D721Med (cell line): ENCODE data around the gene NRGN.

Experiments used
- DNase-seq: peaks from one replicate; pipeline ENCODE4 v3.0.0; 2011; ENCODE audit warnings: low spot score; ENCODE audit not compliant: insufficient read length
- FAIRE-seq: peaks from 2 replicates; lab custom pipeline; 2011; peaks lifted over from hg19 to GRCh38; lab: Jason Lieb, UNC
- CTCF ChIP-seq: IDR thresholded peaks from 2 replicates; pipeline ENCODE4 v1.5.1; 2012; ENCODE audit warnings: mild to moderate bottlenecking, control low read depth; ENCODE audit not compliant: insufficient read depth; ENCODE audit errors: missing control alignments

The NRGN gene

GRCh38 chr11:124746621-124747243 lies 7.0 kb downstream of the NRGN start:
- DNase-seq, result peak; percentile 63
- peak; percentile 69 for TF ChIP-seq CTCF
- FAIRE-seq, result no peak

DNA sequence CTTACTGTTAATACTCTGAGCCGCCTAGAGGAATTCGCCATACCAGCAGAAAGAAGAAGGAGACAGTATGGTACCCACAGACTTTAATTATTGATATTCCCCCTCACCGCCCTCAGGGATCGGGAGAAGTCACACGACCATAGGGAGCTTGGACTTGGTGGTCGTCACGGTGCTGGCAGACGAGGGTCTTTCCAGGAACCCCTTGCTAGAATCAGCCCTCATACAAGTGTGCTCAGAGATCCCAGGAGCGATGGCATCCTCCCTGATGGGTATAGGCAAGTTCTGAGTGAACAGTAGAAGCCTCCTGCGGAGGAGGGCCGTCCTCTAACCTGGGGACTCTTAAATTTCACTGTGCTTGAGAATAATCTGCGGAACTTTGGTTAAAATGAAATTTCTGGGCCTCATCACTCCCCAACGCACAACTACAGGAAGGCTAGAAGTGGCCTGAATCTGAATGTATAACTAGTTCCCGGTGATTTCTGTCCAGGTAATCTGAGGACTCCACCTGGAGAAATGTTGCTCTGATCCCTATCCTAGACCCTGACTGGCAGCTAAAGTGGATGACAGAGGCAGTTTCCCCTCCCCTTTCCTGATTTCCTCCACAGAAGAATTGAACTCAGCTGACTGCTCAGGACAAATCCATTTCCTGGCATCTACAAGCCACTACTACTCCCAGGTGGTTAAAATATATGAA lies 7.8 kb downstream of the NRGN start:
- DNase-seq (no peak), FAIRE-seq (no peak)
- TF ChIP-seq CTCF, result no peak

GRCh38 chr11:124748100-124748418 lies 8.3 kb downstream of the NRGN start:
- no peak for FAIRE-seq
- TF ChIP-seq CTCF, result no peak

GRCh38 chr11:124748481-124749343 lies 9.0 kb downstream of the NRGN start:
- FAIRE-seq, result no peak
- DNase-seq, result no peak
- TF ChIP-seq CTCF, result no peak

More at GRCh38 chr11:124748100-124748418, 8.3 kb downstream of the NRGN start:
- DNase-seq, result no peak

GRCh38 chr11:124749912-124750311 lies 10.2 kb downstream of the NRGN start:
- TF ChIP-seq CTCF, result no peak
- DNase-seq (no peak), FAIRE-seq (no peak)

DNA sequence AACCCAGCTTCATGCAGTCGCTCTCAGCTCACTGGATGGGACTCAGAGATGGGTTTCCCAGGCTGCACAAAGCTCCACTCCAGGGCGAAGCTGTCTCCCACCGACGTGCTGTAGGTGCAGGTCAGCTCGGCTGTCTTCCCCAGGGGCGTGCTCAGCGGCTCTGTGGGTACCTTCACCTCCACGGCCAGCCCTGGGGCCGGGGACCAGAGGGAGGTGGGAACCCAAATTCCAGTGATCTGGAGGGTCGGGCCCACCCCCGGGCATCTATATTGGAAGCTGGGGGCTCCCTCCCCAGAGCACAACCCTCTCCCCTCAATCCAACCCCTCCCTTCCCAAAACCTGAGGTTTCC lies 11.6 kb downstream of the NRGN start:
- TF ChIP-seq CTCF, result no peak
- no peak for FAIRE-seq
- DNase-seq, result no peak
